ENCODE results near the gene ABHD17C. TPM values are rescaled to one million over a fixed set of nuclear protein-coding genes. Genes with fewer than 3 reads are reported as not detected.
A peak's percentile ranks its signal among the peaks of the same experiment; 100 is the strongest.

ABHD17C gene
- total RNA-seq, 1 donor: 11.6 TPM

GRCh38 chr15:80789796-80790195, 94.7 kb downstream of the ABHD17C start:
- H3K9me3 ChIP-seq (ENCODE audit: low read depth, low read length): no peaks in the 10 kb centered on the region
- TF ChIP-seq CTCF (IDR thresholded peaks at IDR 0.05; ENCODE audit: extremely low read depth, low read depth, low read length): no peak
- H4K20me1 ChIP-seq (ENCODE audit: insufficient read depth, low read length): peaks cover 45% of the 10 kb centered on the region
- peak overlapping the region; percentile 71 for H3K27ac ChIP-seq (ENCODE audit: low read depth, low read length)
- H3K79me2 ChIP-seq (ENCODE audit: insufficient read depth, low read length): no peaks in the 10 kb centered on the region
- H3K27me3 ChIP-seq (ENCODE audit: insufficient read depth, low read length): no peaks in the 10 kb centered on the region
- peaks cover 35% of the 10 kb centered on the region for H3K4me1 ChIP-seq (ENCODE audit: insufficient read depth, low read length)
- peak overlapping the region; percentile 49 for H3K4me2 ChIP-seq (ENCODE audit: insufficient read depth, low read length)
- no peak for DNase-seq (ENCODE audit: insufficient read length, low spot score, missing footprints)
- H3K36me3 ChIP-seq (ENCODE audit: insufficient read depth, low read length): peaks cover 95% of the 10 kb centered on the region
- H2AFZ ChIP-seq (ENCODE audit: low read length): no peak overlapping the region
- H3K4me3 ChIP-seq (ENCODE audit: insufficient read depth, low read length): no peak overlapping the region

- no peak overlapping the region for H3K4me3 ChIP-seq (ENCODE audit: insufficient read depth, low read length)
- H3K4me2 ChIP-seq (ENCODE audit: insufficient read depth, low read length): peak overlapping the region; percentile 49
- no peak overlapping the region for H3K27ac ChIP-seq (ENCODE audit: low read depth, low read length)
- TF ChIP-seq CTCF (IDR thresholded peaks at IDR 0.05; ENCODE audit: extremely low read depth, low read depth, low read length): no peak
- H3K4me1 ChIP-seq (ENCODE audit: insufficient read depth, low read length): peaks cover 30% of the 10 kb centered on the region
- H3K79me2 ChIP-seq (ENCODE audit: insufficient read depth, low read length): no peaks in the 10 kb centered on the region
- H3K9me3 ChIP-seq (ENCODE audit: low read depth, low read length): no peaks in the 10 kb centered on the region
- peaks cover 45% of the 10 kb centered on the region for H4K20me1 ChIP-seq (ENCODE audit: insufficient read depth, low read length)
- no peak for DNase-seq (ENCODE audit: insufficient read length, low spot score, missing footprints)
- no peak overlapping the region for H2AFZ ChIP-seq (ENCODE audit: low read length)
- H3K36me3 ChIP-seq (ENCODE audit: insufficient read depth, low read length): peaks cover 95% of the 10 kb centered on the region
- no peaks in the 10 kb centered on the region for H3K27me3 ChIP-seq (ENCODE audit: insufficient read depth, low read length)
Observed at GRCh38 chr15:80790236-80790635, 95.1 kb downstream of the ABHD17C start.

- Histone ChIP-seq H3K36me3 (ENCODE audit: insufficient read depth, low read length) (peaks cover 97% of the 10 kb centered on the region), H3K79me2 (ENCODE audit: insufficient read depth, low read length) (no peaks in the 10 kb centered on the region), H3K27me3 (ENCODE audit: insufficient read depth, low read length) (no peaks in the 10 kb centered on the region), H3K4me1 (ENCODE audit: insufficient read depth, low read length) (peaks cover 30% of the 10 kb centered on the region), H3K27ac (ENCODE audit: low read depth, low read length) (no peak overlapping the region), H3K4me3 (ENCODE audit: insufficient read depth, low read length) (no peak overlapping the region), H2AFZ (ENCODE audit: low read length) (no peak overlapping the region), H3K9me3 (ENCODE audit: low read depth, low read length) (no peaks in the 10 kb centered on the region), H3K4me2 (ENCODE audit: insufficient read depth, low read length) (no peak overlapping the region), H4K20me1 (ENCODE audit: insufficient read depth, low read length) (peaks cover 45% of the 10 kb centered on the region)
- no peak for DNase-seq (ENCODE audit: insufficient read length, low spot score, missing footprints)
- TF ChIP-seq CTCF (IDR thresholded peaks at IDR 0.05; ENCODE audit: extremely low read depth, low read depth, low read length): no peak
Observed at GRCh38 chr15:80791004-80791403, 95.9 kb downstream of the ABHD17C start.

- H3K4me1 ChIP-seq (ENCODE audit: insufficient read depth, low read length): peaks cover under 1% of the 10 kb centered on the region
- no peak for TF ChIP-seq CTCF (IDR thresholded peaks at IDR 0.05; ENCODE audit: extremely low read depth, low read depth, low read length)
- no peak overlapping the region for H3K4me2 ChIP-seq (ENCODE audit: insufficient read depth, low read length)
Observed at GRCh38 chr15:80796407-80796806, 101.3 kb downstream of the ABHD17C start.

More at GRCh38 chr15:80796407-80796806, 101.3 kb downstream of the ABHD17C start:
- Histone ChIP-seq H4K20me1 (ENCODE audit: insufficient read depth, low read length) (peaks cover 41% of the 10 kb centered on the region), H3K27me3 (ENCODE audit: insufficient read depth, low read length) (no peaks in the 10 kb centered on the region), H3K4me3 (ENCODE audit: insufficient read depth, low read length) (no peak overlapping the region), H3K9me3 (ENCODE audit: low read depth, low read length) (no peaks in the 10 kb centered on the region), H3K27ac (ENCODE audit: low read depth, low read length) (no peak overlapping the region), H3K36me3 (ENCODE audit: insufficient read depth, low read length) (peaks cover 96% of the 10 kb centered on the region), H2AFZ (ENCODE audit: low read length) (no peak overlapping the region), H3K79me2 (ENCODE audit: insufficient read depth, low read length) (no peaks in the 10 kb centered on the region)
- no peak for DNase-seq (ENCODE audit: insufficient read length, low spot score, missing footprints)

Data from osteoblast (primary cell).